CD4-positive, alpha-beta T cell (primary cell): ENCODE measurements around the gene STRBP. TPM values are rescaled to one million over a fixed set of nuclear protein-coding genes. Genes with fewer than 3 reads are reported as not detected.

Experiments used
- ATAC-seq: fragments of 200-7000 bp; cut with Tn5 transposase; one replicate; pipeline ENCODE4 v1.10.0; 2022; ENCODE audit warnings: mild to moderate bottlenecking; ENCODE audit not compliant: poor library complexity
- CTCF ChIA-PET: fragments of 350-600 bp; sonication (Branson Sonifier 250); formaldehyde crosslinking; loops from one replicate; lab custom pipeline; 2021; ENCODE audit warnings: antibody characterized with exemption, inconsistent platforms; lab: Charles Lee
- POLR2A ChIA-PET: fragments of 350-600 bp; sonication (Branson Sonifier 250); formaldehyde crosslinking; loops from one replicate; lab custom pipeline; 2021; ENCODE audit warnings: antibody characterized with exemption, inconsistent platforms; lab: Charles Lee
- DNase-seq, 14 experiments: peaks; one replicate each; pipeline ENCODE4 v3.0.0-alpha.2; 2013 to 2020; ENCODE audit warnings: mixed read lengths in 2 of 14
- H3K27ac ChIP-seq, 2 donors: one replicate each; pipeline versions ENCODE4 v1.5.1 to v1.7.0; 2013; ENCODE audit warnings: low read length in 2 of 2, low read depth in 1 of 2, mild to moderate bottlenecking in 1 of 2
- H3K27me3 ChIP-seq, 2 experiments: 1 replicate in 1 of 2; 2 replicates in 1 of 2; pipeline versions ENCODE4 v1.6.1 to v1.7.0; 2013; ENCODE audit warnings: low read length in 2 of 2, control low read depth in 1 of 2, mild to moderate bottlenecking in 1 of 2, moderate library complexity in 1 of 2; ENCODE audit not compliant: insufficient read depth in 2 of 2, control insufficient read depth in 1 of 2
- H3K36me3 ChIP-seq: one replicate; pipeline ENCODE4 v1.6.1; 2013; ENCODE audit warnings: low read length, control low read depth; ENCODE audit not compliant: insufficient read depth
- H3K4me1 ChIP-seq: one replicate; pipeline ENCODE4 v1.6.1; 2013; ENCODE audit warnings: low read length, control low read depth; ENCODE audit not compliant: insufficient read depth
- H3K4me3 ChIP-seq: one replicate; pipeline ENCODE4 v1.5.1; 2013; ENCODE audit warnings: mild to moderate bottlenecking, low read length, moderate library complexity
- H3K9me3 ChIP-seq, 2 experiments: 1 replicate in 1 of 2; 2 replicates in 1 of 2; pipeline versions ENCODE4 v1.6.1 to v1.7.0; 2013; ENCODE audit warnings: low read length in 2 of 2, mild to moderate bottlenecking in 2 of 2, control low read depth in 1 of 2, moderate library complexity in 1 of 2; ENCODE audit not compliant: control insufficient read depth in 1 of 2, insufficient read depth in 1 of 2
- H3K27ac Mint-ChIP-seq: one replicate; pipeline ENCODE4 v1.8.0; 2020; ENCODE audit warnings: mixed read lengths
- H3K27me3 Mint-ChIP-seq: one replicate; pipeline ENCODE4 v1.8.0; 2021; ENCODE audit warnings: mixed read lengths
- H3K36me3 Mint-ChIP-seq: one replicate; pipeline ENCODE4 v1.8.0; 2021; ENCODE audit warnings: low read depth, mixed read lengths
- H3K4me1 Mint-ChIP-seq: one replicate; pipeline ENCODE4 v1.8.0; 2021; ENCODE audit warnings: low read depth, mixed read lengths
- H3K4me3 Mint-ChIP-seq: one replicate; pipeline ENCODE4 v1.8.0; 2020; ENCODE audit warnings: mild to moderate bottlenecking, mixed read lengths
- H3K9me3 Mint-ChIP-seq: one replicate; pipeline ENCODE4 v1.8.0; 2020; ENCODE audit warnings: mixed read lengths
- CTCF ChIP-seq: fragments of 200-600 bp; IDR thresholded peaks from one replicate; pipeline ENCODE4 v1.8.0; 2022; ENCODE audit warnings: antibody characterized with exemption, mild to moderate bottlenecking
- intact Hi-C, 2 experiments: fragments of 100-400 bp; cut with DNase I in 1 of 2; cut with micrococcal nuclease in 1 of 2; formaldehyde crosslinking; loops; one replicate each; pipeline versions ENCODE4 v1.15.1 to v1.9.0; 2023 to 2025; cut with DNase I, micrococcal nuclease
- total RNA-seq, 174 experiments: library from RNA in 2 of 174; stranded (reverse) in 2 of 174; gene quantifications; one replicate each; pipeline ENCODE4 v1.2.3 and lab custom pipeline; 2021 to 2026

Gene STRBP
- total RNA-seq, 2 experiments from 2014 or later: 10.9 to 12.0 TPM

GRCh38 chr9:123131258-123131657, 137.1 kb downstream of the STRBP start:
- no peak overlapping the region for H3K27ac ChIP-seq
- no peaks in the 10 kb centered on the region for H3K9me3 ChIP-seq
- no peak for TF ChIP-seq CTCF
- Mint-ChIP-seq H3K27me3 (no peaks in the 10 kb centered on the region), H3K4me3 (no peak overlapping the region), H3K4me1 (no peaks in the 10 kb centered on the region), H3K27ac (no peak overlapping the region), H3K9me3 (no peaks in the 10 kb centered on the region), H3K36me3 (peaks cover 47% of the 10 kb centered on the region)
- intact Hi-C loops: loop anchor here in 1 of 2 experiments (5.0 kb wide), 1 partner anchor 36 kb away; no protein-coding TSS in a partner anchor
- CTCF ChIA-PET: interaction anchor here (1.3 kb wide), 1 partner anchor 219 kb away, joined by 3 read pairs; no protein-coding TSS in a partner anchor
- no peaks in the 10 kb centered on the region for H3K4me1 ChIP-seq
- H3K27me3 ChIP-seq: no peaks in the 10 kb centered on the region
- DNase-seq (no peak), ATAC-seq (no peak)
- POLR2A ChIA-PET: interaction anchor here (1.0 kb wide), 1 partner anchor 8 kb away, joined by 5 read pairs; no protein-coding TSS in a partner anchor
- H3K4me3 ChIP-seq: no peak overlapping the region
- peaks cover 24% of the 10 kb centered on the region for H3K36me3 ChIP-seq

GRCh38 chr9:123129423-123129822, 139.0 kb downstream of the STRBP start:
- Mint-ChIP-seq H3K27ac (no peak overlapping the region), H3K27me3 (no peaks in the 10 kb centered on the region), H3K4me3 (no peak overlapping the region), H3K36me3 (peaks cover 42% of the 10 kb centered on the region), H3K4me1 (no peaks in the 10 kb centered on the region), H3K9me3 (no peaks in the 10 kb centered on the region)
- no peak for ATAC-seq
- peaks cover 13% of the 10 kb centered on the region for H3K36me3 ChIP-seq
- TF ChIP-seq CTCF: no peak
- no peak overlapping the region for H3K27ac ChIP-seq
- no peak overlapping the region for H3K4me3 ChIP-seq
- no peaks in the 10 kb centered on the region for H3K27me3 ChIP-seq
- H3K4me1 ChIP-seq: no peaks in the 10 kb centered on the region
- CTCF ChIA-PET: interaction anchor here (1.0 kb wide), 1 partner anchor 219 kb away, joined by 3 read pairs; no protein-coding TSS in a partner anchor
- DNase-seq: no peak
- H3K9me3 ChIP-seq: no peaks in the 10 kb centered on the region
- intact Hi-C loops: no loop called here
- POLR2A ChIA-PET: interaction anchor here (0.6 kb wide), 1 partner anchor 268 kb away, joined by 3 read pairs; no protein-coding TSS in a partner anchor

- intact Hi-C loops: no loop called here
- H3K27me3 Mint-ChIP-seq: no peaks in the 10 kb centered on the region
- Histone ChIP-seq H3K36me3 (peaks cover 13% of the 10 kb centered on the region), H3K27ac (no peak overlapping the region), H3K4me1 (no peaks in the 10 kb centered on the region), H3K4me3 (no peak overlapping the region), H3K9me3 (no peaks in the 10 kb centered on the region), H3K27me3 (no peaks in the 10 kb centered on the region)
- no peak for ATAC-seq
- peaks cover 41% of the 10 kb centered on the region for H3K36me3 Mint-ChIP-seq
- H3K27ac Mint-ChIP-seq: no peak overlapping the region
- H3K9me3 Mint-ChIP-seq: no peaks in the 10 kb centered on the region
- H3K4me3 Mint-ChIP-seq: no peak overlapping the region
- no peak for TF ChIP-seq CTCF
- CTCF ChIA-PET: interaction anchor here (1.0 kb wide), 1 partner anchor 220 kb away, joined by 3 read pairs; no protein-coding TSS in a partner anchor
- POLR2A ChIA-PET: interaction anchor here (0.6 kb wide), 1 partner anchor 268 kb away, joined by 3 read pairs; no protein-coding TSS in a partner anchor
- no peaks in the 10 kb centered on the region for H3K4me1 Mint-ChIP-seq
- no peak for DNase-seq
Observed at GRCh38 chr9:123128591-123128990, 139.8 kb downstream of the STRBP start.
